Thymus (tissue), 11 donors: ENCODE measurements around the gene PDZK1IP1. TPM values are rescaled to one million over a fixed set of nuclear protein-coding genes. Genes with fewer than 3 reads are reported as not detected.
A peak's percentile ranks its signal among the peaks of the same experiment; 100 is the strongest.

Experiments used
- DNase-seq, 9 donors: peaks; one replicate each; pipeline ENCODE4 v3.0.0-alpha.2; 2013; ENCODE audit warnings: low spot score in 9 of 9, low read depth in 6 of 9, missing footprints in 1 of 9
- H3K27ac ChIP-seq, 2 donors: one replicate each; pipeline ENCODE4 v1.5.1; 2013; ENCODE audit warnings: control low read depth in 1 of 2, low read depth in 1 of 2, low read length in 1 of 2, mild to moderate bottlenecking in 1 of 2, moderate library complexity in 1 of 2
- H3K27me3 ChIP-seq, 2 donors: one replicate each; pipeline ENCODE4 v1.5.1; 2013; ENCODE audit warnings: low read length in 1 of 2; ENCODE audit not compliant: control insufficient read depth in 2 of 2, insufficient read depth in 1 of 2
- H3K36me3 ChIP-seq, 2 donors: one replicate each; pipeline ENCODE4 v1.5.1; 2013; ENCODE audit warnings: low read length in 1 of 2, mild to moderate bottlenecking in 1 of 2, moderate library complexity in 1 of 2; ENCODE audit not compliant: control insufficient read depth in 2 of 2, insufficient read depth in 2 of 2
- H3K4me1 ChIP-seq, 2 donors: one replicate each; pipeline ENCODE4 v1.5.1; 2013; ENCODE audit warnings: low read length in 2 of 2; ENCODE audit not compliant: control insufficient read depth in 2 of 2, insufficient read depth in 2 of 2
- H3K4me3 ChIP-seq, 2 donors: one replicate each; pipeline ENCODE4 v1.5.1; 2013; ENCODE audit warnings: low read length in 2 of 2, control low read depth in 1 of 2, mild to moderate bottlenecking in 1 of 2
- H3K9me3 ChIP-seq, 2 donors: one replicate each; pipeline ENCODE4 v1.5.1; 2013; ENCODE audit warnings: low read length in 1 of 2, mild to moderate bottlenecking in 1 of 2; ENCODE audit not compliant: control insufficient read depth in 2 of 2, insufficient read depth in 1 of 2
- WGBS: extraction: QIAGEN DNeasy Blood & Tissue Kit; methylation state at CpG from one replicate; pipeline ENCODE4 v1.1.7; 2013; 5-methylcytosine and 5-hydroxymethylcytosine counted together
- polyA plus RNA-seq: library from polyadenylated mRNA; stranded (reverse); fragments of 200-250 nt; gene quantifications from one replicate; pipeline ENCODE4 v1.2.3, GENCODE V29; 2013
- total RNA-seq: library from RNA; stranded (reverse); fragments of 120-200 nt; gene quantifications from one replicate; pipeline ENCODE4 v1.2.4, GENCODE V29; 2013
- donor health status: healthy.

Gene PDZK1IP1
- total and polyA plus RNA-seq, 2 donors, result 1.1 to 16.4 TPM

DNA sequence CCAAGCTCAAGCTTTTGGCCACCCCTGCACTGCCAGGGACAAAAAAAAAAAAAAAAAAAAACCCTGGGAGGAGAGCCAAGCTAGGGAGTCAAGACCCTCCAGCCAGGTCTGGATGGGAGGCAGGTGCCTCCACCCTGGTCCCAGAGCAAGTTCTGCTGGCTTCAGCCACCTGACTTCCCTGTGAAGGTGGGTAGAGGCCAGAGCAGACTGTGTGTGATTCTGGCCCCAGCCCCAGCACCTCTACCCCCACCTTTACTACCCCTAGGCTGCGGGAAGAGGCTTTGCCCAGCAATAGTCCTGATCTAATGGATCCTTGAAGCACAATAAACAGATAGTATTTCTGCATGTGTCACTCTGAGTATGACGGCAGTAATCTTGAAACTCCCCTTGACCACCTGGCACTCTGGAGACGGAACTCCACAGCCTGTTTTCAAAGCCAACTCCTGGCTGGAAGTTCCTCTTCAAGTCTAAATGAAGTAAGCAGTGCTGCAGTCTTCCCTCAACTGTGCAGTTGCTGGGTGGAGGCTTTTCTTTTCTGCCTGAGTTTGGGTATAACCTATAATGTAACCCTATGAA is 9.8 kb downstream of the PDZK1IP1 start:
- Histone ChIP-seq H3K27ac (no peak overlapping the region), H3K4me3 (no peak overlapping the region), H3K4me1 (peaks cover 0 to 7% of the 10 kb centered on the region in 2 donors), H3K27me3 (peaks cover 3 to 29% of the 10 kb centered on the region in 2 donors), H3K9me3 (no peaks in the 10 kb centered on the region), H3K36me3 (no peaks in the 10 kb centered on the region)
- WGBS, result 93% methylated on average over 3 of the region's 3 CpGs
- DNase-seq, result no peak

GRCh38 chr1:47179017-47179987 is 10.5 kb downstream of the PDZK1IP1 start:
- H3K27ac ChIP-seq, result no peak overlapping the region
- no peaks in the 10 kb centered on the region for H3K9me3 ChIP-seq
- H3K4me1 ChIP-seq, result peaks cover 0 to 7% of the 10 kb centered on the region in 2 donors
- H3K36me3 ChIP-seq, result no peaks in the 10 kb centered on the region
- whole genome bisulfite sequencing, result 13% methylated on average over 30 of the region's 30 CpGs
- no peak overlapping the region for H3K4me3 ChIP-seq
- peaks cover 3 to 32% of the 10 kb centered on the region in 2 donors for H3K27me3 ChIP-seq
- peak in 8 of 9 donors; percentile 48 to 80 (median 62) for DNase-seq

GRCh38 chr1:47178654-47179016 is 11.2 kb downstream of the PDZK1IP1 start:
- no peak for DNase-seq
- peaks cover 3 to 32% of the 10 kb centered on the region in 2 donors for H3K27me3 ChIP-seq
- peaks cover 0 to 7% of the 10 kb centered on the region in 2 donors for H3K4me1 ChIP-seq
- no peaks in the 10 kb centered on the region for H3K9me3 ChIP-seq
- no peaks in the 10 kb centered on the region for H3K36me3 ChIP-seq
- no peak overlapping the region for H3K27ac ChIP-seq
- no peak overlapping the region for H3K4me3 ChIP-seq
- WGBS, result 87% methylated on average over 8 of the region's 8 CpGs

DNA sequence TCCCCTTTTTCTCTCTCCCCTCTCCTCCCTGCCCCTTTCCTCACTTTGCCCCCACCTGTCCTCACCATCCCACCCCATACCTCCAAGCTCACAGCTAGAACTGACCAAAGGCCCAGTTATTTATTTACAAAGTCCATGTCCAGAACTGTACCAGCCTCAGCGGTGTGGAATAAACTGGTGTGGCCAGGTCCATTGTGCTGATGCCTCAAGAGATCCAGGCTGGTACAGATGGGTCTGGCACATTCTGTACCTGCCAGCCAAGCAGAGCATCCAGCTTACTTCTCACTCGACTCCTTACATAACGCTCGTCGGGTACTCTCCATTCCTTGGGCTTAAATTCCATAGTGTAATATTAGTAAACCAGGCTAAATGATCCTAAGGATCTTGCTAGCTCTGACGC is 11.8 kb downstream of the PDZK1IP1 start:
- Histone ChIP-seq H3K27me3 (peaks cover 3 to 29% of the 10 kb centered on the region in 2 donors), H3K4me1 (peaks cover 0 to 7% of the 10 kb centered on the region in 2 donors), H3K9me3 (no peaks in the 10 kb centered on the region), H3K4me3 (no peak overlapping the region), H3K27ac (no peak overlapping the region), H3K36me3 (no peaks in the 10 kb centered on the region)
- WGBS, result 93% methylated on average over 6 of the region's 6 CpGs
- DNase-seq, result no peak

GRCh38 chr1:47175227-47175934 is 14.5 kb downstream of the PDZK1IP1 start:
- Histone ChIP-seq H3K4me3 (no peak overlapping the region), H3K27ac (no peak overlapping the region), H3K36me3 (no peaks in the 10 kb centered on the region), H3K9me3 (no peaks in the 10 kb centered on the region), H3K4me1 (peaks cover 0 to 7% of the 10 kb centered on the region in 2 donors), H3K27me3 (peaks cover 0 to 18% of the 10 kb centered on the region in 2 donors)
- 21% methylated on average over 11 of the region's 11 CpGs for WGBS
- peak in 6 of 9 donors; percentile 16 to 49 (median 30) for DNase-seq

GRCh38 chr1:47174656-47175020 is 15.2 kb downstream of the PDZK1IP1 start:
- H3K9me3 ChIP-seq, result no peaks in the 10 kb centered on the region
- DNase-seq, result no peak
- no peaks in the 10 kb centered on the region for H3K36me3 ChIP-seq
- no peak overlapping the region for H3K4me3 ChIP-seq
- H3K27me3 ChIP-seq, result peaks cover 0 to 10% of the 10 kb centered on the region in 2 donors
- H3K4me1 ChIP-seq, result peaks cover 0 to 7% of the 10 kb centered on the region in 2 donors
- H3K27ac ChIP-seq, result no peak overlapping the region

- Histone ChIP-seq H3K36me3 (no peaks in the 10 kb centered on the region), H3K4me1 (no peaks in the 10 kb centered on the region), H3K27me3 (peaks cover 0 to 3% of the 10 kb centered on the region in 2 donors), H3K4me3 (no peak overlapping the region), H3K9me3 (no peaks in the 10 kb centered on the region), H3K27ac (no peak overlapping the region)
- DNase-seq, result no peak
- WGBS, result 96% methylated on average over 5 of the region's 5 CpGs
Observed at GRCh38 chr1:47172782-47173181, 17.1 kb downstream of the PDZK1IP1 start.

GRCh38 chr1:47164552-47164951 is 25.3 kb downstream of the PDZK1IP1 start:
- H3K4me3 ChIP-seq, result no peak overlapping the region
- no peak overlapping the region for H3K27ac ChIP-seq
- DNase-seq, result no peak
- H3K4me1 ChIP-seq, result no peaks in the 10 kb centered on the region
- no peaks in the 10 kb centered on the region for H3K36me3 ChIP-seq
- H3K9me3 ChIP-seq, result no peaks in the 10 kb centered on the region
- H3K27me3 ChIP-seq, result no peaks in the 10 kb centered on the region
